GM12874 (cell line): ENCODE data around the gene COMT.

Source experiments
- CTCF ChIP-seq: IDR thresholded peaks from 2 replicates; pipeline ENCODE4 v1.5.1; 2011; ENCODE audit warnings: low read depth, mild to moderate bottlenecking, control low read depth, low read length, moderate library complexity; ENCODE audit not compliant: insufficient read depth

COMT gene

DNA sequence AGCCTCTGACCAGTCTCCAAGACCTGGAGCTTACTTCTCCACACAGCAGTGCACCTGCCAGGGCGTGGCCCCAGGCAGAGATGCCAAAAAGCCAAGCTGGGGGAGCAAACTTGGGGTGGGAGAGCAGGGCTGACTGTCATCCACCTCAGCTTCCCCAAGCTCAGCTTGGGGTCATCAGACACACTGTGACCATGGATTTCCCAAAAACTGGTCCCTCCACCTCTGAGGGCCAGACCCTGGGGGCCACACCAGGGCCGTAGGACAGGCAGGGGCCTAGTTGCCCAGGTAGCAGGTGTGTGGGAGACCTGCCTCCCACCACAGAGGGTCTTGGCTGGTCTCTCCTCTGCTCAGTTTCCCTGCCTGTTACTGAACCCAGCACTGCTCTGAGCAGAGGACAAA lies 44.4 kb downstream of the COMT start:
- TF ChIP-seq CTCF = no peak

GRCh38 chr22:19986410-19987341 lies 45.1 kb downstream of the COMT start:
- no peak for TF ChIP-seq CTCF

DNA sequence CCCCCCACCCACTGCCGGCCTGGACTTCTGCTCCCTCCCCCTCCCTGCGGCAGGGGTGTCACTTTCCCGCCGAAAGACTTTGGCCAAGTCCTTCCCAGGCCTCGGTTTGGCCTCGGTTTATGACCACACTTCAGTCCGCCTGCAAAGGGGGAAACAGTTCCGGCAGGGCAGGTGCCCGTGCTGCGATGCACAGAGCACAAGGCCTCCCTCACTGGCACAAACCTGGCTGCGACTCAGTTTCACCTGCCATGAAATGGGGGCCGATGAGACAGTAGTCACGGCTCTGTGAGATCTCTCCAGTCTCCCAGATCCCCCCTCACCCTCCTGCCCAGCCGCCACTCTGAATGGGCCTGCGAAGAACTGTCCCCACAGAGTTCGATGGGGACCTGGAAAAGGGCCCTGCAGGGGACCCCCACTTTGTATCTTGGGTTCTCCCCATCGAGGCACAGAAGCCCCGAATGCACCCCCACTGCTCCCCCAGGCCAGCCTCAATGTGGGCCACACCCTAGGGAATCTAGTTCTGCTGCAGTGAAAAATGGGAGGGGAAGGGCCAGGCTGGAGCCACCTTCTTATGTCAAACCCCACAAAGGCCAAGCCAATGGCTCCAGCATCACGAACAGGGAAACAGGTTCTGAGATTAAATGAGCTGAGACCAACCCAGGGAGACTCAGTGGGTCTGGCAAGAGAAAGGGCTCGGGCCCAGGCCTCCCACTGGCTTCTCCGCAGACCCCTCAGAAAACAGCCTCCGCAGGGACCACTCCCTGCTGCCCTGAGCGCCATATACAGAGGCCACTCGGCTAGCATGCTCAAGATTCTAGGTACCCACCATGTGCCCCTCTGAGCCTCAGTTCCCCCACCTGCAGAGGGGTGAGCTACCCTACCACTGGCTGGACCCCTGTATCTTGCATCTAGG lies 46.1 kb downstream of the COMT start:
- TF ChIP-seq CTCF = no peak

DNA sequence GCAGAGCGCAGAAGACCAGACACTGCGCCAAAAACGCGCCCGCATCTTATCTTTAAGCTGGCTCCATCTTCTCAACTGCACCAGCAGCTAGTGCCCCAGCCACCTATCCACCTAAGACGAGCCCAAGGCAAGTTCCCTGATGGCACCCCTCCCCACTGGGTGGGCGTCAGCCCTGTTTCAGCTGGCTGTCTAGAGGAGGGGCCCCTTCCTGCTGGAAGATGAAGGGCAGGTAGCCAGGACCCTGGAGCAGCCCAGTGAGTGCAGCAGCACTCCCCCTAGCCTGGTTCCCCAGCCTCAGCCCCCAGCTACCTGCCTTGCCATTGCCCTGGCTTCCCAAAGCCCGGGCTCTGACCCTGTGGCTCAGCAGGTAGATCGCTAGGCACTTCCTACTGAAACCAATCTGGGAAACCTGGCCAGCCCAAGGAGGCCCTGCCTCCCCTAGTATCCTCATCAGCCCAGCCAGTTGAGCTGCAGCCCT lies 46.8 kb downstream of the COMT start:
- TF ChIP-seq CTCF = no peak

DNA sequence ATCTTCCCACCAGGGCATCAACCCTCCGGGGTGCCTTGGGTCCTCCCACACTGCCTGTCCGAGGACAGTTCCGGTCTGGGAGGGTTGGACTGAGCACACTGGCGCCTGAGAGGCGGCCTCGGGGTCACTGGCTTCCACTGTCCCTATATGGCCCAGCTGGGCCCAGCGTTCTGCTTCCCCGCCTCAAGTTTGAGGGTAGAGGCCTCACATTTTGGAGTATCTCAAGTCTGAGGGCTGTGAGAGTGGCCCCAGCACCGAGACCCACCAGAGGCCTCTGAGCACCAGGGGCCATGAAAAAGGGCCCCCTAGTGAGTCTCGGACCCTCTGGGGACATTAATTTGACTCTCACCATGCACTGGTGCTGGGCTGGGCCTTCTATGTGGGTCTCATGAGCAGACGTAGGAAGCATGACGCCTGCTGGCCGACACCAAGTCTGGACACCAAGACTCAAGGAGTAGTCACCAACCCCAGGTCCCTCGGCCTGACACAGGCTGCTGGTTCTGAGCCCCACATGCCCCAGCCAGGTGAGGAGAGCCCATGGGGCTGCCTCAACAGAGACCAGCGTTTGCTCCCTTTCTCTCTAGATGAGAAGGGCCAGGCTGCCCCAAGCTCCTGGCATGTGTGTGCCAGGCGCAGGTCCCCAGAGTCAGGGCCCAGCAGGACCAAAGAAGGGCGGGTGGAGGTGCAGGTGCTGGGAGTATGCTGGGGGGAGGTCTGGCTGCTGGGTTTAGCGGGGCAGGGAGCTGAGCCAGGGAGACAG lies 47.6 kb downstream of the COMT start:
- no peak for TF ChIP-seq CTCF

- TF ChIP-seq CTCF = no peak
Observed at GRCh38 chr22:19989725-19990067, 48.1 kb downstream of the COMT start.

GRCh38 chr22:19990188-19990587 lies 48.6 kb downstream of the COMT start:
- TF ChIP-seq CTCF = no peak
